ENCODE data around the gene XRCC2.
"Not testable (repeated sequence)": the region's sequence is repeated elsewhere in the genome, so short reads cannot be mapped to it uniquely, and the experiment has no call there.

Gene XRCC2

DNA sequence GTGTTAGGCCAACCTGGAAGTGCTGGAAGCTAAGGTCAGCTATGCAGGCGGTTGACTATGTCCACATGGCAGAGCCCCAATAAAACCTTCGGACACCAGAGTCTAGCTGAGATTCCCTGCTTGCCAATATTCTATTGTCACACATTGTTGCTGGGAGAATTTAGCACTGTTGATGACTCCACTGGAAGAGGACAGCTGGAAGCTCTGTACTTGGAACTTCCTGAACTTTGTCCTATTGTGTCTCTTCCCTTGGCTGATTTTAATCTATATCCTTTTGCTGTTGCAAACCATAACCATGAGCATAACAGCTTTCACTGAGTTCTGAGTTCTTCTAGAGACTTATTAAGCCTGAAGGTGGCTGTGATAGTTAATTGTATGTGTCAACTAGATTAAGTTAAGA, 12.0 kb downstream of the XRCC2 start:
- DNase-seq, result no peak

DNA sequence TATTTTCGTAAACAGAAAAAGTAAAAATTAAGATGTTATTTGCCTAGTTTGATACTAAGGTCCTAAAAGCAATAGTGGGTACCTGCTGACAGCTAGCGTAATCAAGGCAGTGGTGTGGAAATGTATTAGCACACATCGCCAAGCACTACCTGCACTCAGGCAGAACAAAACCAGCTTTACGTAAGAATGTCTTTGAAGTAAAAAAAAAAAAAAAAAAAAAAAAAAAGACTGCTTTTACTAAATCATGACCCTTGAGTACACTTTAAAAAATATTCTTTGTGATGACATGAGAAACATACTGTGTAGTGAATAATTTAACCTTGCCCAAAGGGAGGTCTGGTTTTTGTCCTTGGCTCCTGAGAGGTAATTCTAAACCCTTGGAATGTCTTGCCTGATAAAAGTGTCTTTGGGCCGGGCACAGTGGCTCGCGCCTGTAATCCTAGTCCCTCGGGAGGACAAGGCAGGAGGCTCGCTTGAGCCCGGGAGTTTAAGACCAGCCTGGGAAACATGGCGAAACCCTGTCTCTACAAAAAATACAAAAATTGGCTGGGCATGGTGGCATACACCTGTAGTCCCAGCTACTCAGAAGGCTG, 12.7 kb downstream of the XRCC2 start:
- DNase-seq, result no peak

DNA sequence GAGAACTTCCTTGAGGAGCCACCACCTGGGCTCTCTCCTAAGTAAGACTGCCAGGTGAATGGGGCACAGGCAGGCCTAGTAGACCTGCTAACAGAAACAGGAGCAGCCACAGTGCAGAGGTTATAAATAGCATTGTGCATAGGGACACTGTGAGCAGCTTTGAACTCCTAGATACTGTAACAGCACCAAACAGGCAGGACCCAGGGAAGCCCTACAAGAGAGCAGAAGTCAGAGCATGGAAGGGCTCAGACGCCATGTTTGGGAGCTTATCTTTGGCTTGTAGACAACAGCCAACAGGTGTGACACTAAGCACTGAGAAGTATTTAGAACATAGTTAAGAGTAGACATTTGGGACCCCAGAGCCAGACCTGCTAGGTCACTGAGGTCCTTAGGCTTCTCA, 14.5 kb downstream of the XRCC2 start:
- no peak for DNase-seq

DNA sequence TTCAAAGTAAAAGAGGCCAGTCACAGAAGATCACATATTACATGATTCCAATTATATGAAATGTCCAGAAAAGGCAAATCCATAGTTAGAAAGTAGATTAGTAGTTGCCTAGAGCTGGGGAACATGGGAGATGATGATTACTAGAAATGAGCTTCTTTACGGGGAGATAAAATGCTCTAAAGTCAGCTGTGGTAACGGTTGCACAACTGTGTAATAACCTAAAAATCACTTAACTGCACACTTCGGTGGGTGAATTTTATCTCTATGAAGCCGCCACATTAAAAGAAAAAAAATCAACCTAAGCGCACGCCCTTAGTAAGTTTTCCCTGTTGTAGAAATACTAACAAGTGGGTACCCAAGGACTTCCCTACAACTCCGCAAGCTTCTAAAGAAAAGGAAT, 15.9 kb downstream of the XRCC2 start:
- no peak for DNase-seq

DNA sequence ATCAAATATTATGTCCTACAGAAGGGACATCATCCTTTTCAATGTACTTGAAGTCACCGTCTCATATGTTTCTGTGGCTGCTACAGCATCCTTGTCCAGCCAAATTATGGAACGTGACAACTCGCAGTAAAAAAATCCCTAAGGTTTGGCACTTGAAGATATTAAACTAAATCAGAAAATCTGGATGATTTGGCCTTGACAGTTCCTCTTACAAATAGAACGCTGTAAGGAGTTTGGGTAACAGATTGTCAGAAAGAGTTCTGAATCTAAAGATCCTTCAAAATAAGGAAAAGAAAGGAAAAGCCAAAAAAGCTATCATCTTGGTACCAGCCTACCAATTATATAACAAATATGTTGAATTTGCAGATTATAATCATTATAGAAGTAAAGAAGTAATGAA, 21.0 kb downstream of the XRCC2 start:
- DNase-seq, result no peak

DNA sequence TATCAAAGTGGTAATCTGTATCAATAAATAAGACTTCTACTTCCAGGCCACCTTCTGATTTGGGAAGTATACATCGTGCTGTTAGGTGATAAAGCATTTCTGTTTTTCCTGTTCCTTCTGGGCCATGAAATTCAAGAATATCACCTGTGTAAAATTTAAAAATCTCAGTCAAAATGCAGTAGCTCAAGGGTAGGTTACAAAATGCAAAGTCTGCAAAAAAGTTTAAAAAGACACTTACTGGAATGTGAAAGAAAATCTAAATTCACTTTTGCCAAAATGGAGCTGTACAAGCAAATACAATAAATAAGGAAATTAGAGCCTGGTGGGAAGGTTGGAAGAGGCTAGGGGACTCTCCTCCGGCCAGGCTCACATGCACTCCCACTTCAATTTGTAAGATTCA, 26.7 kb downstream of the XRCC2 start:
- no peak for DNase-seq

DNA sequence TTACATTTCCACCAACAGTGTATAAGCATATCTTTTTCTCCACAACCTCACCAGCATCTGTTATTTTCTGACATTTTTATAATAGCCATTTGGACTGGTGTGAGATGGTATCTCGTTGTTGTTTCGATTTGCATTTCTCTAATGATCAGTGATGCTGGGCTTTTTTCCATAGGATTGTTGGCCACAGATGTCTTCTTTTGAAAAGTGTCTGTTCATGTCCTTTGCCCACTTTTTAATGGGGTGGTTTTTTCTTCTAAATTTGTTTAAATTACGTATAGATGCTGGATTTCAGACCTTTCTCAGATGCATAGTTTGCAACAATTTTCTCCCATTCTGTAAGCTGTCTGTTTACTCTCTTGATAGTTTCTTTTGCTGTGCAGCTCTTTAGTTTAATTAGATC, 28.9 kb downstream of the XRCC2 start:
- DNase-seq, result no peak

DNA sequence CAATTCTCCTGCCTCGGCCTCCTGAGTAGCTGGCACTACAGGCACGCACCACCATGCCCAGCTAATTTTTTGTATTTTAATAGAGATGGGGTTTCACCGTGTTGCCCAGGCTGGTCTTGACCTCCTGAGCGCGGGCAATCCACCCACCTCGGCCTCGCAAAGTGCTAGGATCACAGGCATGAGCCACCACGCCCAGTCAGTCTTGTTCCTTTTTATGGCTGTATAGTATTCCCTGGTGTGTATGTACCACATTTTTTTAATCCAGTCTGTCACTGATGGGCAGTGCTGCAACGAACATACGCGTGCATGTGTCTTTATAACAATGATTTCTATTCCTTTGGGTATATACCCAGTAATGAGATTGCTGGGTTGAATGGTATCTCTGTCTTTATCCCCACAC, 29.4 kb downstream of the XRCC2 start:
- not testable (repeated sequence) for DNase-seq

DNA sequence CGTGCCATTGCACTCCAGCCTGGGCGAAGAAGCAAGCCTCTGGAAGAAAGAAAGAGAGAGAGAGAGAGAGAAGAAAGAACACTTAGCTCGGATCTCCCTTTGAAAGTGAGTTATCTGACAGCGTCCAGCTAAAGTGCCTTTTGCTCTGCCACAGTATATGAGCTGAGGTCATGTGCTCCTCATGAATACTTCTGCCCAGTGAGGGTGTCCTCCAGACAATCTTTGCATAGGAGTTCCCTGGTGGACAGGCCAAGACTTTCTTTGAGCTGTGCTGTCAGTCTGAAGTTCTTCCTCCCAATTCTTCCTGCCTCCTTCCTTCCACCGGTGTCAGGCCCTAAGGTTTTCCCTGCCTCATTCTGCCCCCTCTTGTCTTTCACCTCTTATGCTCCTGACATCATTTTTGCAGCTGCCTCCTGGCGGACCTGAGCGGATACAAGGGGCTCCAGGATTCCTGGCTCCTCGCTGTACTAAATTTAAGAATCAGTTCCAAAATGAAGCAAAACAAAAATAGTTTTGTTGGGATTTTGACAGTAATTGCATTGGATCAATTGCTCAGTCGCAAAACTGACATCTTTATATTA, 31.9 kb downstream of the XRCC2 start:
- DNase-seq, result no peak

DNA sequence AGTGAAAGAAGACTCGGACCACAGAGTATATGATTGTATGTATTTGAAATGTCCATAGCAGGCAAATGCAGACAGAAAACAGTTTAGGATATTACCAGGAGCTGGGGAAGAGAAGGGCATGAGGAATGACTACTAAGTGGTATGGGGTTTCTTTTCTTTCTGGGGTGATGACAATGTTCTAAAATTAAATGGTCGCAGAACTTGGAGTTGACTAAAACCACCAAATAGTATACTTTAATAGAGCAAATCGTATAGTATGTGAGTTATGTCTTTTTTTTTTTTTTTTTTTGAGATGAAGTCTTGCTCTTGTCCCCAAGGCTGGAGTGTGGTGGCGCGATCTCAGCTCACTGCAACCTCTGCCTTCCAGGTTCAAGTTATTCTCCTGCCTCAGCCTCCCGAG, 34.6 kb downstream of the XRCC2 start:
- no peak for DNase-seq

DNA sequence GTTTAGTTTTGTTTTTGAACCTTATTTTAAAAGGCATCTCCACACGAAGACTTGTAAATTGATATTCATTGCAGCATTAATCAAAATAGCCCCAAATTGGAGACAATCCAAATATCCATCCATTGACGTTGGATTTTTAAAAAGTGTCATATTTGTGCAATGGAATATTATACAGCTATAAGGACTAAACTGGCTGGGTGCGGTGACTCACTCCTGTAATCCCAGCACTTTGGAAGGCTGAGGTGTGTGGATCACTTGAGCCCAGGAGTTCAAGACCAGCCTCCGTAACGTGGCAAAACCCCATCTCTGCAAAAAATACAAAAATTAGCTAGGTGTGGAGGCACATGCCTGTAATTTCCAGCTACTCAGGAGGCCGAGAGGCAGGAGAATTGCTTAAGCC, 35.1 kb downstream of the XRCC2 start:
- DNase-seq, result no peak

DNA sequence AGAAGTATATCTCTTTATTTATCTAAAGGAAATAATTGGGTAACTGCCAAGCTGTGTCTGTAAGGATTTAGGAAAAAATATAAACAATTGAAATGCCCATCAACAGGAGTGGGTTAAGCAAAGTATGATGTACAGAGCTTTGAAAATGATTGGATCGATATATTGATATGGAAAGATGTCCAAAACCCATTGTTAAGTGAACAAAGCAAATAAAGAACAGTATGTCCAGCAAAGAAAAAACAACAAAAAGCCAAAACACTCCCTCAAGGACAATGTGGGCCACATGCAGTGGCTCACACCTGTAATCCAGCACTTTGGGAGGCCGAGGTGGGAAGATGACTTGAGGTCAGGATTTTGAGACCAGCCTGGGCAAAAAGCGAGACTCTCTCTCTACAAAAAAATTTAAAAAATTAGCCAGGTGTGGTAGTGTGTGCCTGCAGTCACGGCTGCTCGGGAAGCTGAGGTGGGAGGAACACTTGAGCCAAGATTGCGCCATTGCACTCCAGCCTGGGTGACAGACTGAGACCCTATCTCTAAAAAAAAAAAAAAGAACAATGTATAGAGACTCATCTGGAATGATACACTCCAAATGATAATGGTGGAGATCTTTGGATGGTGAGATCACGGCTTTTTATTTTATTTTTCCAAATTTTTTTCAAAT, 37.9 kb downstream of the XRCC2 start:
- DNase-seq, result no peak

DNA sequence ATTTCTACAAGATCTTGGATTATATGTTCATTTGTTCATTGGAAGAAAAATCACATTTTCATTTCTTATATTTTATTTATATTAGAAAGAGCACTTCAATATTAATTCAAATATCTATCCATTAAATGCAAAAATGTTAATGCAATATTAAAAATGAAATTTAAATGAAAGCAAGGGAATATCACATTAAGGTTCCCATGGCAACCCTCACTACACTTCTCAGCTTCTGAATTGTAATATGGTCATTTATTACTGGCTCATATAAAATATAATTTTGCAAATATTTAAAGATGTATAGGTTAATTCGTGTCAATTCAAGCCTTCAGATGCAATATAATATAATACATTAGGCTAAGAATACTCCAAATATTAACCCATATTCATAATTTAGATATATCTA, 38.8 kb downstream of the XRCC2 start:
- DNase-seq, result no peak

DNA sequence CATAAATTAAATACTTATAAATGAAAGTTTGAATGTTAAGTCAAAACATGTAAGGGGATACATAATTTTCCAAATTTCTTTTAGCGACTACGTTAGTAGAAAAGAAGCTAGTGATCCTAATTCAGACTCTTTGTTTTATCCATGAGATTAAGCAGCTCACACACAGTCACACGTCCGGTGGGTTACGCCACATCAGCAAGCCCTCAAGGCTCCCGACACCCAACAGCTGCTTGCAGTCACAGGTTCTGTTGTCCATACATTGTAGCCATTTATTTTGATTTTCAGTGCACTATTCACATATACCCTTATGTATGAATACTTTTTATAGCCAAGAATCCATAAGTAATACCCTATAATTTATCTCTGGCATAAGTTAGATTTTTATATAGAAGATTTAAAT, 39.5 kb downstream of the XRCC2 start:
- no peak for DNase-seq

DNA sequence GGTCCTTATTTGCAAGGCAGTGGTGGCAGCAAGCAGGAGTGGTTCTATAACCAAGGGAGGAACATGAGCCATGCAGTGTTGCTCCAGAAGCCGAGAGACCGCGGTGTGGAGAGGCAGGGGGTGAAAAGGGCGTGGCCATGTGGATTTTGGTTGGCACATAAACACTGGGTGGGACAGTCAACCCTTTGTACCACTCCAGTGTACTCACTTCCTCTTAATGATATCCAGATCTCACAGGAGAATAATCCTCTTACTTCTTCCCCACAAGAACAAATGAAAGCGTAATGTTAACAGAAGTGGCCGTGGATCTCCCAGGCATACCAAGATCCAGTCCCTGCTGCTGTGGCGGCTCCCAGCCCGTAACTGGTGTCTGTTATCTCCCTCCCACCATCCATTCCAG, 42.4 kb downstream of the XRCC2 start:
- no peak for DNase-seq

DNA sequence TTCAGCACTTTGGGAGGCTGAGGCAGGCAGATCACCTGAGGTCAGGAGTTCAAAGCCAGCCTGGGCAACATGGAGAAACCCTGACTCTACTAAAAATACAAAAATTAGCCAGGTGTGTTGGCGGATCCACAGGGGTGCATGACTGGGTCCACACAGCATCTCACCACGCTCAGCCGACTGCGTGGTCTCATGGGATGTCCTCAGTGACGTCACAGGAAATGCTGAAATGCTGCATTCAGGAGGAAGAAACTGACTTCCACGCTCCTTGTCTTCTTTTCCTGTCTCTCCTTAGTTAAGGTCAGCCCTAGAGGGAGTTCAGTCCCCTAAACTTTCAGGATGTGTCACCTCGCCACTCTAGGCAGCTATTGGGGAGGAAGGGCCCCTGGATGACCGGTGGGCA, 42.9 kb downstream of the XRCC2 start:
- DNase-seq, result no peak

DNA sequence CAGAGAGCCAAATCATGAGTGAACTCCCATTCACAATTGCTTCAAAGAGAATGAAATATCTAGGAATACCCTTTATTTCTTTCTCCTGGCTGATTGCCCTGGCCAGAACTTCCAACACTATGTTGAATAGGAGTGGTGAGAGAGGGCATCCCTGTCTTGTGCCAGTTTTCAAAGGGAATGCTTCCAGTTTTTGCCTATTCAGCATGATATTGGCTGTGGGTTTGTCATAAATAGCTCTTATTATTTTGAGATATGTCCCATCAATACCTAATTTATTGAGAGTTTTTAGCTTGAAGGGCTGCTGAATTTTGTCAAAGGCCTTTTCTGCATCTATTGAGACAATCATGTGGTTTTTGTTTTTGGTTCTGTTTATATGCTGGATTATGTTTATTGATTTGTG, 47.2 kb downstream of the XRCC2 start:
- DNase-seq, result not testable (repeated sequence)

DNA sequence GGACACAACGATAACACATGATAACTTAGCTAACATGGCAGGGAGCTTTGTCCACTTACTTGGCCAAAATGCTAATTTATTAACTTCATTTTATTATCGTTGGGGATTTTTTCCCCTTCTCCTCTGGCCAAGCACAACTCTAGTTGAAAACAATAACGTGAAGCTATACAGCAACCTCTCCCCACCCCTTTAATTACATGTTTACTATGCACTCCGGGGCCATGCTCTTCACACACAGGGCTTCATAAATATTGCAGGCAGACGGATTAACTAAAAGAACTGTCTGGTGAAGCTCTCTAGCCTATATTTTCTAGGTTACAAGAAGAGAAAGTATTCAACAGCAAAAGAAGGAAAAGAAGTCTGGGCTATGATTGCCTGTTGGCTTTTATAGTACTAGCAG, 51.7 kb downstream of the XRCC2 start:
- DNase-seq, result no peak

DNA sequence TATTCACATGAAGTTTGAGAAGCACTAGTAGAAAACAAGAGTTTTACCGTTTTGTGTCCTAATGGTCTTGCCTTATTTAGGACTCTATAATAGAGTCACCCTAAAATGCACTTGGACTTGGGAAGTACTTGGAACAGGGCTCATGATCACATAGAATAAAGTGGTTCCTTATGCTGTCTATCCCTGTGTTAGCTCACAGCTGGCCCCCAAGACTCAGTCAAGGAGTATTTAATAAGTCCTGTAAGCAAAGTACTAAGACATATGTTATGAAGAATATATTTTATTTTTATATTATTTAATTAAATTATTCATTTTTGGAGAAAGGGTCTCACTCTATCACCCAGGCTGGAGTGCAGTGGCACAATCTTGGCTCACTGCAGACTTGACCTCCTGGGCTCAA, 54.5 kb downstream of the XRCC2 start:
- DNase-seq, result no peak

DNA sequence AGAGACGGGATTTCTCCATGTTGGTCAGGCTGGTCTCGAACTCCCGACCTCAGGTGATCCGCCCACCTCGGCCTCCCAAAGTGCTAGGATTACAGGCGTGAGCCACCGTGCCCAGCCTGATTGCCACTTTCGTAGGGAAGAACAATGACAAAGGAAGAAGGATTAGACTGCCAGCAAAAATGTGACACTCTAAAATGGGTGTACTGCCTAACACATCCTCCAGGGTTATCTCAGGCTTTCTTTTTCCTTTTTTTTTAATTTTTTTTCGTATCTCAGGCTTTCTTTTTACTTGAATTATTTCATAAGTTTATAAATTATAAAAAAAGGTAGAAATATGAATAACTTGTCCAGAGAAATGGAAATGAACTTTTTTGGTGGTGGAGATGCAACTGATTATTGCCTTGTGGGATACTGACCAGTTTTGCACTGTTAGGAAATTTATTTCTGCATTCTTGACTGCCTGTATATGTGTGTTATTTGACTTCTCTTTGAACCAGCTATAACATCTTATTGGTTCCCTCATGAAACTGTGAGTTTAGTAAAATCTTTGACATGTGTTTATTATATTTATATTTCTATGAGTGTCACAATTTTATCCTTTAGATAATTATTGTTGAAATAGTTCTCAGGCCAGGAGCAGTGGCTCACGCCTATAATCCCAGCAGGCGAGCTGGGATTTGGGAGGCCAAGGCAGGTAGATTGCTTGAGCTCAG, 56.8 kb downstream of the XRCC2 start:
- DNase-seq, result no peak

DNA sequence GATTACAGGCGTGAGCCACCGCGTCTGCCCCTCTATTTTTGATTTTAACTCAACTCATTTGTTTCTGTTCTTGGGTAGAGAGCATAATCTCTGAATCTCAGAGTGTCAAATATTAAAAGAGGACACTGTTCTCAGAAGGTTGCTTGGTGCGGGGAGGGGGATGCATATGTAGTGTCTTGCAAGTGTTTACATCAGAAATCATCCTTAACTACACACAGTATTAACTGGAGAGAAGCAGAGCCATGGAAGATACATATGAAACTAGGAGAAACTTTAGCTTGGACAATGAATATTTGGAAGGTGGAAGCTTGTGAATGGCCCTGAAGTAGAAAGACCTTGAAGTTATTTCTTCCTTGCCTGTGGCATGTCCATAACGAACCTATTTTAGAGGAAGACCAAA, 57.5 kb downstream of the XRCC2 start:
- DNase-seq, result no peak

DNA sequence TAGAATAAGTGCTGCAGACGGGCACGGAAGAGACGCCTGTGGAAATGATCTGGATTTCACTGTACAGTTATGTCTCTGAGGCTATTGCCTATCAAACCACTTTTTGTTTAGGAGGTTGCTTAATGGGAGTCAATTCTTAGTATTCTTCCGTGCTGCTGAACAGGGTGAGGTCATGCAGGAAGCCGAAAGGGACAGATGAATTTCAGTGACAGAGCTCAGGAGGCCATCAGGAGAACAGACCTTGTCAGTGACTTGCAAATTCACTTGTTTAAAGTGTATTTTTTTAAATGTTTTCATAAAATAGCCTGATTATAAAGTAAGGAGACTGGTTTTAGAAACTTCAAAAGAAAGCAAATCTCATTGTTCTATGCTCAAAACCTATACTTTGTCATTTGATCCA, 58.9 kb downstream of the XRCC2 start:
- no peak for DNase-seq

DNA sequence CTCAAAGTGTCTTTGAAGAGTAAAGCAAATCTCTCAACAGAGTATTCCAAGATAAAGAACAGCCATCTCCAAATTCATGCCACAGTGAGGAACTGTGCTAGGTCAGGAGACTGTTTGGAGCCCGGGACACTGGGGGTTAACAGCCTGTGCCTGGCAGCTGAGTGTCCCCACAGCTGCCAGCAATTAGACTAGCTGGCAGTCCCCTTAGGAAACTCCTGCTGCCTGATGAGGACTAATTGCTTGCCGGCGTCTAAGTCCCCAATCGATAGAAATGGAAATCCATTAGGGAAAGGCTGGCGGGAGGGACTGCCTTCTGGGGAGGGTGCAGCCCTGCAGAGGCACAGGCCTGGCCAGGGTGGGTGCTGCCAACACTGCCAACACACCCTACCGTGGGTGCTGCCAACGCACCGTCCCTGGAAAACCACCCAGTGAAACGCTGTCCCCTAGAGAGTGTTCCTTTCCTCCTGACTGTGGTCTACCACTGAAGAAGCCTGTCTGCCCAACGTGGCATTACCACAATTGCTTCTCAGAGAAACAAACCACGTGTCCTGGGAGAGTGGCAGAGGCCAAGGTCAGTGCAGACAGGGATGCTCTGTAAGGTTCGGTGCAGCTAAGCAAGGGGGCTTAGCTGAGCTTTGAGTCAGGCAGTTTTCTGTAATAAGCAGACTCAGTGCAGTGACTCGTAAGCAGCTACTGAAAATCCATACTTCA, 60.8 kb downstream of the XRCC2 start:
- DNase-seq, result peak; percentile 50

DNA sequence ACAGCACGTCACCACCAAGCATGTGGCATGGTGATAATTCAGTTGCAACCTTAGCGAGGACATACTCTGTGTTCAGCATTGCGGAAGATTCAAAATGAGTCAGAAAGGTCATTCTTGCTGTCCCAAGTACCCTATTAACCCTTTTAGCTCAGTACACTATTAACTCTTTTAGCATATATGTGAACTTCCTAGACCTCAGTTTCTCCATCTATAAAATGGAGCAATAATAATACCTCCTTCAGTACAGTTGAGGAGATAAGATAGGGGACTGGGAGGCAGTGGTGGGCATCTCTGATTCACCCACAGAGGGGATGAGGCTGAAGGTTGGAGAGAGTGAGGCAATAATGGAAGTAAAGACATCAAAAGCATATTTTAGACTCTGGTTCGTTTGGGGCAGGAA, 67.3 kb downstream of the XRCC2 start:
- no peak for DNase-seq
